Osteoblast (primary cell): Measurements from ENCODE around the gene HSP90AB1. TPM values are rescaled to one million over a fixed set of nuclear protein-coding genes. Genes with fewer than 3 reads are reported as not detected.

Source experiments
- DNase-seq: peaks from one replicate; pipeline ENCODE4 v3.0.0; 2011; ENCODE audit warnings: low spot score, mixed read lengths; ENCODE audit not compliant: insufficient read length; ENCODE audit errors: missing footprints
- H2AFZ ChIP-seq: 2 replicates; pipeline ENCODE4 v1.6.0; 2011; ENCODE audit warnings: mild to moderate bottlenecking, low read length
- H3K27ac ChIP-seq: 2 replicates; pipeline ENCODE4 v1.5.1; 2011; ENCODE audit warnings: mild to moderate bottlenecking, low read depth, low read length, moderate library complexity
- H3K27me3 ChIP-seq: 2 replicates; pipeline ENCODE4 v1.6.0; 2012; ENCODE audit warnings: mild to moderate bottlenecking, control low read depth, inconsistent platforms, low read length, moderate library complexity; ENCODE audit not compliant: insufficient read depth
- H3K36me3 ChIP-seq: 2 replicates; pipeline ENCODE4 v1.5.1; 2011; ENCODE audit warnings: mild to moderate bottlenecking, low read length, control low read depth, moderate library complexity; ENCODE audit not compliant: insufficient read depth
- H3K4me1 ChIP-seq: 2 replicates; pipeline ENCODE4 v1.5.1; 2011; ENCODE audit warnings: mild to moderate bottlenecking, low read length, control low read depth, moderate library complexity; ENCODE audit not compliant: insufficient read depth
- H3K4me2 ChIP-seq: 2 replicates; pipeline ENCODE4 v1.6.0; 2011; ENCODE audit warnings: mild to moderate bottlenecking, low read length; ENCODE audit not compliant: insufficient read depth
- H3K4me3 ChIP-seq: fragments of 200-600 bp; sonication (generic); 3 replicates; pipeline ENCODE4 v1.5.1; 2012; ENCODE audit warnings: mild to moderate bottlenecking, low read length, inconsistent platforms; ENCODE audit not compliant: insufficient read depth
- H3K79me2 ChIP-seq: 2 replicates; pipeline ENCODE4 v1.6.0; 2012; ENCODE audit warnings: mild to moderate bottlenecking, low read length, control low read depth, inconsistent platforms; ENCODE audit not compliant: insufficient read depth
- H3K9me3 ChIP-seq: 2 replicates; pipeline ENCODE4 v1.5.1; 2011; ENCODE audit warnings: low read depth, low read length, control low read depth
- H4K20me1 ChIP-seq: 2 replicates; pipeline ENCODE4 v1.6.0; 2012; ENCODE audit warnings: mild to moderate bottlenecking, low read length, control low read depth; ENCODE audit not compliant: insufficient read depth
- total RNA-seq: library from RNA; depleted of rRNA; stranded (reverse); fragments of >200 nt; gene quantifications from 2 replicates; pipeline ENCODE4 v1.2.3, GENCODE V29; 2012
- TF ChIP-seq, protein P1 (sequence below): IDR thresholded peaks from 2 replicates; pipeline ENCODE4 v1.5.1; 2011; ENCODE audit warnings: mild to moderate bottlenecking, low read depth, low read length, moderate library complexity; ENCODE audit errors: extremely low read depth

Gene HSP90AB1
- total RNA-seq, 1 donor = 702 TPM

DNA sequence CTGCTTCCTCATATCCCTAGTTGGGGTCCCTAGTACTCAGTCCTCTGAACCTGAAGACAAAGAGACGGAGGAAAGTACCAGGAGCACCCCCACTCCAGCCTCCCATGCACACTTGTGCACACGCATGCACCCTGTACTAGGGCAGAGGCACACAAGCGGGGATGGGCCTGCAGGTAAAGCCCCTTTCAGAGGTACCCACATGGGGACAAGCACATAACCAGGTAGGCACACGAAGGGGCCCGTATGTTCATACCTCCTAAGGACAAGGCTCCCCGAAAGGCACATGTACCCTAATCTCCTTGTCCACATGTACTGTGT is 24.5 kb downstream of the HSP90AB1 start:
- DNase-seq = peak; percentile 76
- no peaks in the 10 kb centered on the region for H3K9me3 ChIP-seq
- H3K4me1 ChIP-seq = no peaks in the 10 kb centered on the region
- TF ChIP-seq, protein P1, sequence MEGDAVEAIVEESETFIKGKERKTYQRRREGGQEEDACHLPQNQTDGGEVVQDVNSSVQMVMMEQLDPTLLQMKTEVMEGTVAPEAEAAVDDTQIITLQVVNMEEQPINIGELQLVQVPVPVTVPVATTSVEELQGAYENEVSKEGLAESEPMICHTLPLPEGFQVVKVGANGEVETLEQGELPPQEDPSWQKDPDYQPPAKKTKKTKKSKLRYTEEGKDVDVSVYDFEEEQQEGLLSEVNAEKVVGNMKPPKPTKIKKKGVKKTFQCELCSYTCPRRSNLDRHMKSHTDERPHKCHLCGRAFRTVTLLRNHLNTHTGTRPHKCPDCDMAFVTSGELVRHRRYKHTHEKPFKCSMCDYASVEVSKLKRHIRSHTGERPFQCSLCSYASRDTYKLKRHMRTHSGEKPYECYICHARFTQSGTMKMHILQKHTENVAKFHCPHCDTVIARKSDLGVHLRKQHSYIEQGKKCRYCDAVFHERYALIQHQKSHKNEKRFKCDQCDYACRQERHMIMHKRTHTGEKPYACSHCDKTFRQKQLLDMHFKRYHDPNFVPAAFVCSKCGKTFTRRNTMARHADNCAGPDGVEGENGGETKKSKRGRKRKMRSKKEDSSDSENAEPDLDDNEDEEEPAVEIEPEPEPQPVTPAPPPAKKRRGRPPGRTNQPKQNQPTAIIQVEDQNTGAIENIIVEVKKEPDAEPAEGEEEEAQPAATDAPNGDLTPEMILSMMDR = no peak
- H3K36me3 ChIP-seq = no peaks in the 10 kb centered on the region
- H3K27ac ChIP-seq = no peak overlapping the region
- no peak overlapping the region for H2AFZ ChIP-seq
- no peaks in the 10 kb centered on the region for H4K20me1 ChIP-seq
- H3K27me3 ChIP-seq = peaks cover 48% of the 10 kb centered on the region
- no peak overlapping the region for H3K4me3 ChIP-seq
- no peaks in the 10 kb centered on the region for H3K79me2 ChIP-seq
- H3K4me2 ChIP-seq = no peak overlapping the region

- Histone ChIP-seq H4K20me1 (no peaks in the 10 kb centered on the region), H3K27ac (no peak overlapping the region), H3K4me1 (no peaks in the 10 kb centered on the region), H3K4me3 (no peak overlapping the region), H3K9me3 (no peaks in the 10 kb centered on the region), H3K4me2 (no peak overlapping the region), H3K36me3 (no peaks in the 10 kb centered on the region), H2AFZ (no peak overlapping the region), H3K79me2 (no peaks in the 10 kb centered on the region), H3K27me3 (peaks cover 54% of the 10 kb centered on the region)
- peak; percentile 86 for DNase-seq
- TF ChIP-seq, protein P1 = no peak
These were observed 25.0 kb downstream of the HSP90AB1 start for GRCh38 chr6:44271914-44272313.

DNA sequence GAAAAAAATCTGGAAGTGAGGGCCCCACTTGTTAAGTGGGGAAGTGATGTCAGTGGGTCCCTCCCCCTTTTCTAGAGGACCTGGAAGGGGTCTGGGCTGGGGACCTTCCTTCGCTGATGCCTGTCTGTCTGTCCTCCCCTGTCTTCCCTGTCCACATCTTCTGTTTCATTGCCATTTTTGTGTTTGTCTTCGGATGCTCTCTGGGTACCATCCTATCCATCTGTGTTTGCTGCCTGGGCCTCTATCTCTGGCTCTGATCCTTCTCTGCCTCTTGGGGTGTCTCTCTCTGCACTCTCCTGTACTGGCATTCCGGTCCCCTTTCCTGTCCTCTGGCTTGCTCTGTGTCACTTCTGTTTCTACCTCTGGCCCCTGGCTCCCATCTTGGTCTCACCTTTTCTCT is 25.6 kb downstream of the HSP90AB1 start:
- H3K4me3 ChIP-seq = no peak overlapping the region
- no peaks in the 10 kb centered on the region for H3K79me2 ChIP-seq
- no peaks in the 10 kb centered on the region for H3K36me3 ChIP-seq
- H3K9me3 ChIP-seq = no peaks in the 10 kb centered on the region
- no peak overlapping the region for H3K27ac ChIP-seq
- no peaks in the 10 kb centered on the region for H3K4me1 ChIP-seq
- H3K4me2 ChIP-seq = no peak overlapping the region
- TF ChIP-seq, protein P1 = no peak
- no peaks in the 10 kb centered on the region for H4K20me1 ChIP-seq
- DNase-seq = peak; percentile 82
- no peak overlapping the region for H2AFZ ChIP-seq
- peaks cover 57% of the 10 kb centered on the region for H3K27me3 ChIP-seq

GRCh38 chr6:44272999-44273566 is 26.2 kb downstream of the HSP90AB1 start:
- Histone ChIP-seq H3K9me3 (no peaks in the 10 kb centered on the region), H3K4me3 (no peak overlapping the region), H3K27ac (no peak overlapping the region), H3K36me3 (no peaks in the 10 kb centered on the region), H4K20me1 (no peaks in the 10 kb centered on the region), H2AFZ (no peak overlapping the region), H3K4me1 (no peaks in the 10 kb centered on the region), H3K4me2 (no peak overlapping the region), H3K27me3 (peaks cover 61% of the 10 kb centered on the region), H3K79me2 (no peaks in the 10 kb centered on the region)
- peak; percentile 78 for DNase-seq
- TF ChIP-seq, protein P1 = no peak
